Measurements from ENCODE around the gene NPPB. TPM values are rescaled to one million over a fixed set of nuclear protein-coding genes. Genes with fewer than 3 reads are reported as not detected.

Gene NPPB
- total and polyA plus RNA-seq, 9 of the 15 experiments (the other 6 are each of a cell fraction or from before 2014, with no cell fraction given): not detected

GRCh38 chr1:11817192-11817591, 41.6 kb downstream of the NPPB start (continued):
- TF ChIP-seq HDAC8 (tag; IDR thresholded peaks at IDR 0.05) (no peak), ZNF140 (CRISPR knock-in tag; IDR thresholded peaks at IDR 0.05) (no peak)

GRCh38 chr1:11813021-11813420, 45.7 kb downstream of the NPPB start:
- BruUV-seq (replicated peaks): no TSS peak
- in situ Hi-C loops (cut with MboI): no loop called here
- TF ChIP-seq ARID4B (CRISPR knock-in tag; IDR thresholded peaks at IDR 0.05): no peak
- no peak for TF ChIP-seq SMAD2 (IDR thresholded peaks at IDR 0.05; ENCODE audit: low read depth, low read length)
- TF ChIP-seq, protein P1, sequence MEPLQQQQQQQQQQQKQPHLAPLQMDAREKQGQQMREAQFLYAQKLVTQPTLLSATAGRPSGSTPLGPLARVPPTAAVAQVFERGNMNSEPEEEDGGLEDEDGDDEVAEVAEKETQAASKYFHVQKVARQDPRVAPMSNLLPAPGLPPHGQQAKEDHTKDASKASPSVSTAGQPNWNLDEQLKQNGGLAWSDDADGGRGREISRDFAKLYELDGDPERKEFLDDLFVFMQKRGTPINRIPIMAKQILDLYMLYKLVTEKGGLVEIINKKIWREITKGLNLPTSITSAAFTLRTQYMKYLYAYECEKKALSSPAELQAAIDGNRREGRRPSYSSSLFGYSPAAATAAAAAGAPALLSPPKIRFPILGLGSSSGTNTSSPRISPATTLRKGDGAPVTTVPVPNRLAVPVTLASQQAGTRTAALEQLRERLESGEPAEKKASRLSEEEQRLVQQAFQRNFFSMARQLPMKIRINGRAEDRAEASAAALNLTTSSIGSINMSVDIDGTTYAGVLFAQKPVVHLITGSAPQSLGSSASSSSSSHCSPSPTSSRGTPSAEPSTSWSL (CRISPR knock-in tag; IDR thresholded peaks at IDR 0.05; ENCODE audit: borderline replicate concordance): no peak
- no peak for TF ChIP-seq MEF2D (tag; conservative IDR thresholded peaks at IDR 0.05; ENCODE audit: low read depth)
- no peak for TF ChIP-seq EWSR1 (IDR thresholded peaks at IDR 0.05; ENCODE audit: borderline replicate concordance, low read depth, partially characterized antibody)
- TF ChIP-seq, protein P2, sequence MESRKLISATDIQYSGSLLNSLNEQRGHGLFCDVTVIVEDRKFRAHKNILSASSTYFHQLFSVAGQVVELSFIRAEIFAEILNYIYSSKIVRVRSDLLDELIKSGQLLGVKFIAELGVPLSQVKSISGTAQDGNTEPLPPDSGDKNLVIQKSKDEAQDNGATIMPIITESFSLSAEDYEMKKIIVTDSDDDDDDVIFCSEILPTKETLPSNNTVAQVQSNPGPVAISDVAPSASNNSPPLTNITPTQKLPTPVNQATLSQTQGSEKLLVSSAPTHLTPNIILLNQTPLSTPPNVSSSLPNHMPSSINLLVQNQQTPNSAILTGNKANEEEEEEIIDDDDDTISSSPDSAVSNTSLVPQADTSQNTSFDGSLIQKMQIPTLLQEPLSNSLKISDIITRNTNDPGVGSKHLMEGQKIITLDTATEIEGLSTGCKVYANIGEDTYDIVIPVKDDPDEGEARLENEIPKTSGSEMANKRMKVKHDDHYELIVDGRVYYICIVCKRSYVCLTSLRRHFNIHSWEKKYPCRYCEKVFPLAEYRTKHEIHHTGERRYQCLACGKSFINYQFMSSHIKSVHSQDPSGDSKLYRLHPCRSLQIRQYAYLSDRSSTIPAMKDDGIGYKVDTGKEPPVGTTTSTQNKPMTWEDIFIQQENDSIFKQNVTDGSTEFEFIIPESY (CRISPR knock-in tag; IDR thresholded peaks at IDR 0.05): no peak
- no peak for TF ChIP-seq THRAP3 (IDR thresholded peaks at IDR 0.05; ENCODE audit: borderline replicate concordance)

More at GRCh38 chr1:11813021-11813420, 45.7 kb downstream of the NPPB start:
- Histone ChIP-seq H3K27ac (ENCODE audit: extremely low read depth, low read depth, low read length) (no peak overlapping the region), H3K9me1 (ENCODE audit: control insufficient read depth, insufficient read depth, low read length) (no peaks in the 10 kb centered on the region), H3K36me3 (ENCODE audit: control insufficient read depth, insufficient read depth, low read length) (peaks cover 80% of the 10 kb centered on the region), H3K9me3 (replicated peaks; ENCODE audit: control insufficient read depth, insufficient read depth, low read depth, low read length) (no peaks in the 10 kb centered on the region), H3K4me3 (no peak overlapping the region), H3K27me3 (ENCODE audit: control insufficient read depth in 2 of 2, insufficient read depth in 2 of 2, low read length in 2 of 2) (no peaks in the 10 kb centered on the region), H3K4me1 (replicated peaks in 1 of 2; ENCODE audit: control insufficient read depth in 2 of 2, insufficient read depth in 2 of 2, low read length in 2 of 2) (peaks cover 3 to 9% of the 10 kb centered on the region in 2 experiments; a peak in 2 of 5 replicates), H4K20me1 (replicated peaks; ENCODE audit: control insufficient read depth, insufficient read depth, low read length) (no peaks in the 10 kb centered on the region), H3K79me2 (ENCODE audit: control insufficient read depth, insufficient read depth, low read length) (peaks cover 33% of the 10 kb centered on the region), H3K9ac (ENCODE audit: insufficient read depth in 1 of 2, low read depth in 2 of 2, low read length in 2 of 2) (no peak overlapping the region), H2AFZ (ENCODE audit: low read depth, low read length) (no peak overlapping the region), H3K4me2 (ENCODE audit: insufficient read depth, low read length) (no peak overlapping the region)
- POLR2A ChIA-PET: interaction anchor here (0.6 to 0.7 kb wide), 2 partner anchors 10 to 70 kb away, joined by 3 read pairs; no protein-coding TSS in a partner anchor
- no peak for DNase-seq (ENCODE audit: extremely low read depth in 1 of 4, low spot score in 3 of 4)
- no peak for FAIRE-seq
- CTCF ChIA-PET (ENCODE audit: low intra/inter-chr PET ratio): no interaction called here
- intact Hi-C loops (cut with micrococcal nuclease): no loop called here
- 90% methylated on average over 5 of the region's 5 CpGs for WGBS (ENCODE audit: insufficient coverage, low coverage, missing lambda C conversion rate)
- no peak for ATAC-seq

Measured in K562 (cell line).